HepG2 (cell line): ENCODE results near the gene ZBTB7A. TPM values are rescaled to one million over a fixed set of nuclear protein-coding genes. Genes with fewer than 3 reads are reported as not detected.

Experiments used
- ATAC-seq: fragments of 200-7000 bp; cut with Tn5 transposase; 3 replicates; pipeline ENCODE4 v1.9.1; 2020; ENCODE audit warnings: mild to moderate bottlenecking, moderate library complexity
- BruUV-seq: library from RNA; stranded (reverse); fragments of 400-500 nt; replicated peaks from 2 replicates; lab custom pipeline; 2021; lab: Mats Ljungman, UMichigan
- CTCF ChIA-PET: fragments of 300-600 bp; formaldehyde crosslinking; extraction: SDS; loops from one replicate; lab custom pipeline; 2021; ENCODE audit warnings: low total read pairs, inconsistent platforms, low intra/inter-chr PET ratio; lab: Yijun Ruan, JAX
- POLR2A ChIA-PET: fragments of 350-600 bp; sonication (Branson Sonifier 250); formaldehyde crosslinking; loops from one replicate; lab custom pipeline; 2020; ENCODE audit warnings: antibody characterized with exemption, inconsistent platforms; lab: Yijun Ruan, JAX
- DNase-seq: peaks from one replicate; pipeline ENCODE4 v3.0.0-alpha.2; 2015; ENCODE audit warnings: low spot score
- FAIRE-seq: peaks from 3 replicates; lab custom pipeline; 2011; peaks lifted over from hg19 to GRCh38; lab: Jason Lieb, UNC
- H2AFZ ChIP-seq: one replicate; pipeline ENCODE4 v1.6.1; 2011; ENCODE audit warnings: low read length, inconsistent platforms
- H3K27ac ChIP-seq: fragments of 300-600 bp; 3 replicates; pipeline ENCODE4 v1.8.0; 2011; ENCODE audit warnings: mixed run types, mild to moderate bottlenecking, mixed read lengths, low read length, inconsistent platforms; ENCODE audit not compliant: insufficient read depth; ENCODE audit errors: extremely low read length
- H3K27me3 ChIP-seq, 2 experiments: fragments of 200-600 bp in 1 of 2; 2 replicates in 1 of 2; 3 replicates in 1 of 2; pipeline versions ENCODE4 v1.6.0 to v1.8.0; 2011; ENCODE audit warnings: low read length in 2 of 2, mild to moderate bottlenecking in 2 of 2, moderate library complexity in 2 of 2, inconsistent platforms in 1 of 2; ENCODE audit not compliant: insufficient read depth in 2 of 2, control insufficient read depth in 1 of 2
- H3K36me3 ChIP-seq, 2 experiments: fragments of 200-600 bp in 1 of 2; replicated peaks in 1 of 2; 2 replicates in 1 of 2; 3 replicates in 1 of 2; pipeline versions ENCODE4 v1.5.1 to v1.8.0; 2011; ENCODE audit warnings: low read length in 2 of 2, inconsistent platforms in 1 of 2; ENCODE audit not compliant: insufficient read depth in 2 of 2, control insufficient read depth in 1 of 2
- H3K4me1 ChIP-seq: 2 replicates; pipeline ENCODE4 v1.5.1; 2012; ENCODE audit warnings: low read length, inconsistent platforms; ENCODE audit not compliant: insufficient read depth
- H3K4me2 ChIP-seq: 2 replicates; pipeline ENCODE4 v1.6.0; 2011; ENCODE audit warnings: low read depth, low read length, inconsistent platforms
- H3K4me3 ChIP-seq, 3 experiments: fragments of 200-600 bp in 1 of 3; sonication (generic), shearing (Covaris generic) in 1 of 3; replicated peaks in 1 of 3; 2 replicates each; pipeline ENCODE4 v1.5.1; 2011 to 2016; ENCODE audit warnings: low read length in 3 of 3, inconsistent platforms in 2 of 3, low read depth in 2 of 3, mild to moderate bottlenecking in 2 of 3, control low read depth in 1 of 3, mixed read lengths in 1 of 3; ENCODE audit not compliant: insufficient read depth in 1 of 3
- H3K79me2 ChIP-seq: one replicate; pipeline ENCODE4 v1.6.1; 2011; ENCODE audit warnings: low read length, inconsistent platforms; ENCODE audit not compliant: insufficient read depth
- H3K9ac ChIP-seq: 2 replicates; pipeline ENCODE4 v1.6.0; 2011; ENCODE audit warnings: mild to moderate bottlenecking, low read depth, low read length, inconsistent platforms; ENCODE audit not compliant: insufficient read depth
- H3K9me3 ChIP-seq: 2 replicates; pipeline ENCODE4 v1.5.1; 2012; ENCODE audit warnings: mild to moderate bottlenecking, low read length
- H4K20me1 ChIP-seq: 2 replicates; pipeline ENCODE4 v1.6.0; 2011; ENCODE audit warnings: inconsistent platforms, mild to moderate bottlenecking, low read length, moderate library complexity; ENCODE audit not compliant: insufficient read depth
- CEBPB ChIP-seq: IDR thresholded peaks from 2 replicates; pipeline ENCODE4 v1.6.1; 2011; ENCODE audit warnings: low read depth, low read length, improper control_type of control experiment, borderline replicate concordance
- CHD4 ChIP-seq: fragments of 200-600 bp; sonication (generic); IDR thresholded peaks from 2 replicates; pipeline ENCODE4 v1.7.0; 2017; ENCODE audit warnings: mild to moderate bottlenecking, low read length, borderline replicate concordance
- GPN1 ChIP-seq: sonication (generic); formaldehyde crosslinking; IDR thresholded peaks from 2 replicates; pipeline ENCODE4 v1.5.1; 2020; ENCODE audit warnings: missing genetic modification reagents, borderline replicate concordance
- KDM1A ChIP-seq: IDR thresholded peaks from 2 replicates; pipeline ENCODE4 v1.6.1; 2016; ENCODE audit warnings: missing compliant biosample characterization
- POLR2AphosphoS5 ChIP-seq: IDR thresholded peaks from 2 replicates; pipeline ENCODE4 v1.6.1; 2012; ENCODE audit warnings: low read depth, low read length
- RARA ChIP-seq: IDR thresholded peaks from 2 replicates; pipeline ENCODE4 v1.6.1; 2016; ENCODE audit warnings: missing genetic modification reagents, missing compliant biosample characterization
- SIN3B ChIP-seq: fragments of 150-350 bp; IDR thresholded peaks from 2 replicates; pipeline ENCODE4 v1.6.1; 2014; ENCODE audit warnings: low read length
- U2AF2 ChIP-seq: fragments of 200-400 bp; formaldehyde crosslinking; IDR thresholded peaks from 2 replicates; pipeline ENCODE4 v1.6.1; 2017; ENCODE audit warnings: low read depth, mild to moderate bottlenecking, low read length
- ZFP36 ChIP-seq: fragments of 150-350 bp; IDR thresholded peaks from 2 replicates; pipeline ENCODE4 v1.6.1; 2018; ENCODE audit warnings: borderline replicate concordance, low read length, low read depth; ENCODE audit not compliant: partially characterized antibody
- ZNF296 ChIP-seq: sonication (generic); formaldehyde crosslinking; conservative IDR thresholded peaks from 2 replicates; pipeline ENCODE4 v1.5.0; 2020; ENCODE audit warnings: mild to moderate bottlenecking, missing genetic modification reagents
- ZNF768 ChIP-seq: sonication (generic); formaldehyde crosslinking; IDR thresholded peaks from 2 replicates; pipeline ENCODE4 v1.4.0; 2020; ENCODE audit warnings: missing genetic modification reagents
- WGBS: methylation state at CpG from one replicate; pipeline ENCODE4 v1.1.6; 2017; ENCODE audit warnings: low lambda C conversion rate; 5-methylcytosine and 5-hydroxymethylcytosine counted together
- in situ Hi-C: cut with HindIII; loops from 2 replicates; pipeline ENCODE4 v1.10.0; 2017; ENCODE audit warnings: low pct_unique_long_range_greater_than_20kb; ENCODE audit not compliant: extremely low pct_ligation_motif_present
- intact Hi-C: fragments of 100-400 bp; cut with micrococcal nuclease; formaldehyde crosslinking; loops from one replicate; pipeline ENCODE4 v1.10.0; 2022; ENCODE audit not compliant: unreplicated experiment
- polyA plus RNA-seq, 8 experiments: library from polyadenylated mRNA; depleted of rRNA in 3 of 8; stranded (reverse) in 7 of 8; unstranded in 1 of 8; fragments of >200 nt; fragmentation: Illumina TruSeq in 4 of 8; extraction: Trizol in 4 of 8; gene quantifications; 2 replicates each; pipeline versions ENCODE4 v1.2.1 to v1.2.3, GENCODE V29; 2011 to 2016; ENCODE audit warnings: low read depth in 4 of 8, missing spikeins in 1 of 8, mixed read lengths in 1 of 8; ENCODE audit not compliant: insufficient read depth in 1 of 8
- total RNA-seq, 5 experiments: library from RNA; depleted of rRNA; stranded (reverse); fragments of >200 nt; fragmentation: Illumina TruSeq; extraction: Trizol; gene quantifications; 2 replicates each; pipeline ENCODE4 v1.2.3, GENCODE V29; 2016; ENCODE audit warnings: low read depth in 1 of 5
- TF ChIP-seq, protein P1 (sequence below): sonication (generic); formaldehyde crosslinking; conservative IDR thresholded peaks from 2 replicates; pipeline ENCODE4 v1.4.0; 2020; ENCODE audit warnings: missing genetic modification reagents

ZBTB7A gene
- total and polyA plus RNA-seq, 2 of the 13 experiments (the other 11 are each of a cell fraction or from before 2014, with no cell fraction given): 3.6 to 4.0 TPM

- no TSS peak for BruUV-seq
- TF ChIP-seq CEBPB (no peak), POLR2AphosphoS5 (no peak), GPN1 (no peak), RARA (CRISPR knock-in tag) (no peak), U2AF2 (no peak), SIN3B (no peak)
- TF ChIP-seq, protein P1, sequence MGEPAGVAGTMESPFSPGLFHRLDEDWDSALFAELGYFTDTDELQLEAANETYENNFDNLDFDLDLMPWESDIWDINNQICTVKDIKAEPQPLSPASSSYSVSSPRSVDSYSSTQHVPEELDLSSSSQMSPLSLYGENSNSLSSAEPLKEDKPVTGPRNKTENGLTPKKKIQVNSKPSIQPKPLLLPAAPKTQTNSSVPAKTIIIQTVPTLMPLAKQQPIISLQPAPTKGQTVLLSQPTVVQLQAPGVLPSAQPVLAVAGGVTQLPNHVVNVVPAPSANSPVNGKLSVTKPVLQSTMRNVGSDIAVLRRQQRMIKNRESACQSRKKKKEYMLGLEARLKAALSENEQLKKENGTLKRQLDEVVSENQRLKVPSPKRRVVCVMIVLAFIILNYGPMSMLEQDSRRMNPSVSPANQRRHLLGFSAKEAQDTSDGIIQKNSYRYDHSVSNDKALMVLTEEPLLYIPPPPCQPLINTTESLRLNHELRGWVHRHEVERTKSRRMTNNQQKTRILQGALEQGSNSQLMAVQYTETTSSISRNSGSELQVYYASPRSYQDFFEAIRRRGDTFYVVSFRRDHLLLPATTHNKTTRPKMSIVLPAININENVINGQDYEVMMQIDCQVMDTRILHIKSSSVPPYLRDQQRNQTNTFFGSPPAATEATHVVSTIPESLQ (CRISPR knock-in tag): no peak
- no peak overlapping the region for H3K4me3 ChIP-seq
- H3K4me1 ChIP-seq: peaks cover 26% of the 10 kb centered on the region
- no peak overlapping the region for H3K27ac ChIP-seq
- H2AFZ ChIP-seq: no peak overlapping the region
- no peak for DNase-seq
- H3K36me3 ChIP-seq: no peaks in the 10 kb centered on the region
- no peak overlapping the region for H3K4me2 ChIP-seq
- ChIA-PET POLR2A (no interaction called here), CTCF (no interaction called here)
- ATAC-seq: no peak
- in situ Hi-C loops: no loop called here
- intact Hi-C loops: no loop called here
- no peak overlapping the region for H3K9ac ChIP-seq
- H4K20me1 ChIP-seq: no peaks in the 10 kb centered on the region
- H3K9me3 ChIP-seq: no peaks in the 10 kb centered on the region
- 76% methylated on average over 3 of the region's 3 CpGs for WGBS
- no peak for FAIRE-seq
- no peaks in the 10 kb centered on the region for H3K79me2 ChIP-seq
- H3K27me3 ChIP-seq: no peaks in the 10 kb centered on the region
These were observed 4.9 kb upstream of the ZBTB7A start for GRCh38 chr19:4071610-4072009.

- ChIA-PET POLR2A (no interaction called here), CTCF (no interaction called here)
- no peaks in the 10 kb centered on the region for H3K27me3 ChIP-seq
- 62% methylated on average over 12 of the region's 12 CpGs for WGBS
- H3K9me3 ChIP-seq: no peaks in the 10 kb centered on the region
- H3K4me1 ChIP-seq: peaks cover 25% of the 10 kb centered on the region
- no peak for FAIRE-seq
- intact Hi-C loops: loop anchor here (5.0 kb wide), 1 partner anchor 583 kb away; no protein-coding TSS in a partner anchor
- H3K4me3 ChIP-seq: no peak overlapping the region
- H3K4me2 ChIP-seq: no peak overlapping the region
- no TSS peak for BruUV-seq
- H3K9ac ChIP-seq: no peak overlapping the region
- H4K20me1 ChIP-seq: no peaks in the 10 kb centered on the region
- H2AFZ ChIP-seq: no peak overlapping the region
- no peak for DNase-seq
- in situ Hi-C loops: no loop called here
- TF ChIP-seq ZNF296 (CRISPR knock-in tag) (no peak), CHD4 (0 out of 2 replicates have a peak, but pooled peaks have one; percentile 60), KDM1A (CRISPR knock-in tag) (0 out of 2 replicates have a peak, but pooled peaks have one; percentile 16), ZNF768 (CRISPR knock-in tag) (peak; percentile 84), ZFP36 (peak; percentile 66)
- peaks cover 3% of the 10 kb centered on the region for H3K79me2 ChIP-seq
- no peaks in the 10 kb centered on the region for H3K36me3 ChIP-seq
- ATAC-seq: no peak
- no peak overlapping the region for H3K27ac ChIP-seq
These were observed 2.7 kb upstream of the ZBTB7A start for GRCh38 chr19:4069331-4069959.
